HepG2 (cell line): ENCODE results near the gene GBP1. TPM values are rescaled to one million over a fixed set of nuclear protein-coding genes. Genes with fewer than 3 reads are reported as not detected.

Source experiments
- CBX5 ChIP-seq: sonication (generic); formaldehyde crosslinking; IDR thresholded peaks from 2 replicates; pipeline ENCODE4 v1.4.0; 2020; ENCODE audit warnings: missing genetic modification reagents, borderline replicate concordance
- MAFG ChIP-seq: sonication (generic); formaldehyde crosslinking; IDR thresholded peaks from 2 replicates; pipeline ENCODE4 v1.5.1; 2020; ENCODE audit warnings: mild to moderate bottlenecking, missing genetic modification reagents
- MNT ChIP-seq: fragments of 450-650 bp; IDR thresholded peaks from 2 replicates; pipeline ENCODE4 v1.6.1; 2016
- NFKB2 ChIP-seq: sonication (generic); formaldehyde crosslinking; IDR thresholded peaks from 2 replicates; pipeline ENCODE4 v1.4.0; 2020; ENCODE audit warnings: missing genetic modification reagents, borderline replicate concordance
- POGZ ChIP-seq: sonication (generic); formaldehyde crosslinking; IDR thresholded peaks from 2 replicates; pipeline ENCODE4 v1.4.0; 2020; ENCODE audit warnings: mild to moderate bottlenecking, missing genetic modification reagents
- SRF ChIP-seq: IDR thresholded peaks from 2 replicates; pipeline ENCODE4 v1.6.1; 2011; ENCODE audit warnings: mild to moderate bottlenecking, low read depth, low read length, moderate library complexity
- TBX2 ChIP-seq: sonication (generic); formaldehyde crosslinking; IDR thresholded peaks from 2 replicates; pipeline ENCODE4 v1.5.0; 2020; ENCODE audit warnings: missing genetic modification reagents, mild to moderate bottlenecking, borderline replicate concordance
- ZBED4 ChIP-seq: sonication (generic); formaldehyde crosslinking; IDR thresholded peaks from 2 replicates; pipeline ENCODE4 v1.4.0; 2020; ENCODE audit warnings: missing genetic modification reagents, borderline replicate concordance
- ZBTB37 ChIP-seq: sonication (generic); formaldehyde crosslinking; IDR thresholded peaks from 2 replicates; pipeline ENCODE4 v1.4.0; 2020; ENCODE audit warnings: mild to moderate bottlenecking, missing genetic modification reagents
- ZNF18 ChIP-seq: sonication (generic); formaldehyde crosslinking; IDR thresholded peaks from 2 replicates; pipeline ENCODE4 v1.8.0; 2022; ENCODE audit warnings: mild to moderate bottlenecking, missing genetic modification reagents; ENCODE audit not compliant: insufficient replicate concordance
- ZNF256 ChIP-seq: sonication (generic); formaldehyde crosslinking; conservative IDR thresholded peaks from 2 replicates; pipeline ENCODE4 v1.4.0; 2020; ENCODE audit warnings: missing genetic modification reagents
- ZNF30 ChIP-seq: sonication (generic); formaldehyde crosslinking; IDR thresholded peaks from 2 replicates; pipeline ENCODE4 v1.5.0; 2020; ENCODE audit warnings: mild to moderate bottlenecking, missing genetic modification reagents
- ZNF350 ChIP-seq: sonication (generic); formaldehyde crosslinking; IDR thresholded peaks from 2 replicates; pipeline ENCODE4 v1.4.0; 2020; ENCODE audit warnings: mild to moderate bottlenecking, low read depth, missing genetic modification reagents, borderline replicate concordance
- ZNF552 ChIP-seq: sonication (generic); formaldehyde crosslinking; IDR thresholded peaks from 2 replicates; pipeline ENCODE4 v1.9.0; 2022; ENCODE audit warnings: missing genetic modification reagents, mild to moderate bottlenecking, borderline replicate concordance
- ZNF589 ChIP-seq: sonication (generic); formaldehyde crosslinking; conservative IDR thresholded peaks from 2 replicates; pipeline ENCODE4 v1.8.0; 2022; ENCODE audit warnings: mild to moderate bottlenecking, moderate library complexity, missing genetic modification reagents
- ZNF710 ChIP-seq: sonication (generic); formaldehyde crosslinking; IDR thresholded peaks from 2 replicates; pipeline ENCODE4 v1.5.0; 2020; ENCODE audit warnings: mild to moderate bottlenecking, missing genetic modification reagents, borderline replicate concordance
- ZNF75D ChIP-seq: sonication (generic); formaldehyde crosslinking; IDR thresholded peaks from 2 replicates; pipeline ENCODE4 v1.8.1; 2023; ENCODE audit warnings: missing genetic modification reagents, mild to moderate bottlenecking, borderline replicate concordance
- ZNF879 ChIP-seq: sonication (generic); formaldehyde crosslinking; IDR thresholded peaks from 2 replicates; pipeline ENCODE4 v1.8.1; 2023; ENCODE audit warnings: missing genetic modification reagents
- polyA plus RNA-seq, 8 experiments: library from polyadenylated mRNA; depleted of rRNA in 3 of 8; stranded (reverse) in 7 of 8; unstranded in 1 of 8; fragments of >200 nt; fragmentation: Illumina TruSeq in 4 of 8; extraction: Trizol in 4 of 8; gene quantifications; 2 replicates each; pipeline versions ENCODE4 v1.2.1 to v1.2.3, GENCODE V29; 2011 to 2016; ENCODE audit warnings: low read depth in 4 of 8, missing spikeins in 1 of 8, mixed read lengths in 1 of 8; ENCODE audit not compliant: insufficient read depth in 1 of 8
- total RNA-seq, 5 experiments: library from RNA; depleted of rRNA; stranded (reverse); fragments of >200 nt; fragmentation: Illumina TruSeq; extraction: Trizol; gene quantifications; 2 replicates each; pipeline ENCODE4 v1.2.3, GENCODE V29; 2016; ENCODE audit warnings: low read depth in 1 of 5

Gene GBP1
- total and polyA plus RNA-seq, 2 of the 13 experiments (the other 11 are each of a cell fraction or from before 2014, with no cell fraction given): 0.62 to 2.3 TPM

- TF ChIP-seq ZNF710 (CRISPR knock-in tag) (peak; percentile 100), ZBTB37 (CRISPR knock-in tag) (no peak), ZNF256 (CRISPR knock-in tag) (no peak), CBX5 (no peak), MNT (no peak), ZNF589 (CRISPR knock-in tag) (no peak), ZBED4 (CRISPR knock-in tag) (no peak), ZNF75D (CRISPR knock-in tag) (no peak), MAFG (no peak), ZNF879 (no peak), TBX2 (CRISPR knock-in tag) (peak; percentile 46; the same call in 1 of the 2 replicates), ZNF18 (no peak), ZNF350 (CRISPR knock-in tag) (no peak), ZNF552 (CRISPR knock-in tag) (no peak), POGZ (CRISPR knock-in tag) (peak; percentile 92), ZNF30 (CRISPR knock-in tag) (no peak), SRF (no peak), NFKB2 (CRISPR knock-in tag) (no peak)
These were observed 19.9 kb downstream of the GBP1 start (continued) for GRCh38 chr1:89044970-89045721.
